ENCODE data around the gene EFNA2. TPM values are rescaled to one million over a fixed set of nuclear protein-coding genes. Genes with fewer than 3 reads are reported as not detected.

The EFNA2 gene
- total RNA-seq, 4 donors from 2014 or later = not detected

GRCh38 chr19:1288833-1289685 is 3.4 kb downstream of the EFNA2 start:
- no peak for TF ChIP-seq POLR2A (IDR thresholded peaks at IDR 0.05)
- no peak for TF ChIP-seq CTCF (IDR thresholded peaks at IDR 0.05)
- intact Hi-C loops (cut with DNase I) = loop anchor here (10.0 kb wide), 1 partner anchor 166 kb away; the partner anchor contains the start of gene APC2
- H3K4me1 ChIP-seq = peaks cover 0 to 43% (median 14%) of the 10 kb centered on the region in 3 donors
- H3K36me3 ChIP-seq = no peaks in the 10 kb centered on the region
- no peak overlapping the region for H3K27ac ChIP-seq
- no peak for DNase-seq
- 59 to 60% methylated on average over 2 to 3 of the region's 41 CpGs for WGBS, 2 donors
- no peak overlapping the region for H3K4me3 ChIP-seq
- H3K9me3 ChIP-seq = no peaks in the 10 kb centered on the region
- H3K27me3 ChIP-seq = peaks cover 15 to 98% (median 25%) of the 10 kb centered on the region in 4 donors

GRCh38 chr19:1289686-1290025 is 4.0 kb downstream of the EFNA2 start:
- Histone ChIP-seq H3K4me3 (no peak overlapping the region), H3K36me3 (no peaks in the 10 kb centered on the region), H3K4me1 (peaks cover 0 to 37% (median 12%) of the 10 kb centered on the region in 3 donors), H3K27me3 (peaks cover 15 to 98% (median 25%) of the 10 kb centered on the region in 4 donors), H3K9me3 (no peaks in the 10 kb centered on the region), H3K27ac (no peak overlapping the region)
- intact Hi-C loops (cut with DNase I) = loop anchor here (10.0 kb wide), 1 partner anchor 165 kb away; the partner anchor contains the start of gene APC2
- TF ChIP-seq CTCF (IDR thresholded peaks at IDR 0.05) (no peak), POLR2A (IDR thresholded peaks at IDR 0.05) (no peak)
- no peak for DNase-seq
- no CpG with 5 or more reads among the region's 19 CpGs for WGBS, 2 donors

DNA sequence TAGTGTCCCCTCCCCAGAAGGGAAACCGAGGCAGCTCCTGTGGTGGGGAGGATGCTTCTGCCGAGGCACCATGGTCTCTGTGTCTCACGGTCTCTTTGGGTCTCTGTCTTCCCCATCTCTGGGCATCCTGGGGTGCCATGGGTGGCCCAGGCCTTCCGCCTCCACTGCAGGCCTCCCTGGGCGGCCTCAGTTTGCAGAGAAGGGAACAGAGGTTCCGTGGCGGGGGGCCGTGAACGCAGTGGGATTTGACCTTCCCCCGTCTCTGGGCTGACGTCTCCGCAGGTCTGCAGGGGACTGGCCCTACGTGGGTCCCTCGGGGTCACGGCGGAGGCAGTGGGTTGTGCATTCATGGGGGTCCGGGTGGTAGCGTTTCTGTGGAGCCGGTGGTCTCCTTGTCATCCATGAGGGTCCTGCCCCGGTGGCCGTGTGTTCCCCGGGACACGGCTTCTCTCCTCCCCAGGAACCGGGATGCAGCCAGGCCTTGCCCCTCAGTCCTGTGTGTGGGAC is 4.6 kb downstream of the EFNA2 start:
- no peak for DNase-seq
- 20 to 80% methylated on average over 1 to 2 of the region's 24 CpGs for WGBS, 2 donors

GRCh38 chr19:1290703-1291651 is 5.3 kb downstream of the EFNA2 start:
- no peak for TF ChIP-seq CTCF (IDR thresholded peaks at IDR 0.05)
- TF ChIP-seq POLR2A (IDR thresholded peaks at IDR 0.05) = no peak
- Histone ChIP-seq H3K27me3 (peaks cover 15 to 100% (median 31%) of the 10 kb centered on the region in 4 donors), H3K36me3 (no peaks in the 10 kb centered on the region), H3K27ac (no peak overlapping the region), H3K4me1 (peaks cover 7 to 37% (median 7%) of the 10 kb centered on the region in 3 donors), H3K4me3 (no peak overlapping the region), H3K9me3 (no peaks in the 10 kb centered on the region)
- intact Hi-C loops (cut with DNase I) = no loop called here
- no peak for DNase-seq
- WGBS, 2 donors = 51 to 80% methylated on average over 2 to 10 of the region's 40 CpGs

More for the DNA sequence above, 4.6 kb downstream of the EFNA2 start:
- intact Hi-C loops (cut with DNase I) = no loop called here
- no peak for TF ChIP-seq POLR2A (IDR thresholded peaks at IDR 0.05)
- no peak for TF ChIP-seq CTCF (IDR thresholded peaks at IDR 0.05)
- no peak overlapping the region for H3K4me3 ChIP-seq
- H3K27ac ChIP-seq = no peak overlapping the region
- H3K36me3 ChIP-seq = no peaks in the 10 kb centered on the region
- H3K4me1 ChIP-seq = peaks cover 3 to 34% (median 11%) of the 10 kb centered on the region in 3 donors
- H3K27me3 ChIP-seq = peaks cover 15 to 98% (median 28%) of the 10 kb centered on the region in 4 donors
- no peaks in the 10 kb centered on the region for H3K9me3 ChIP-seq

Measured in esophagus squamous epithelium (tissue), 5 donors.